ENCODE results near the gene CEP41. TPM values are rescaled to one million over a fixed set of nuclear protein-coding genes. Genes with fewer than 3 reads are reported as not detected.

Gene CEP41
- total RNA-seq, 1 donor = 9.8 TPM

DNA sequence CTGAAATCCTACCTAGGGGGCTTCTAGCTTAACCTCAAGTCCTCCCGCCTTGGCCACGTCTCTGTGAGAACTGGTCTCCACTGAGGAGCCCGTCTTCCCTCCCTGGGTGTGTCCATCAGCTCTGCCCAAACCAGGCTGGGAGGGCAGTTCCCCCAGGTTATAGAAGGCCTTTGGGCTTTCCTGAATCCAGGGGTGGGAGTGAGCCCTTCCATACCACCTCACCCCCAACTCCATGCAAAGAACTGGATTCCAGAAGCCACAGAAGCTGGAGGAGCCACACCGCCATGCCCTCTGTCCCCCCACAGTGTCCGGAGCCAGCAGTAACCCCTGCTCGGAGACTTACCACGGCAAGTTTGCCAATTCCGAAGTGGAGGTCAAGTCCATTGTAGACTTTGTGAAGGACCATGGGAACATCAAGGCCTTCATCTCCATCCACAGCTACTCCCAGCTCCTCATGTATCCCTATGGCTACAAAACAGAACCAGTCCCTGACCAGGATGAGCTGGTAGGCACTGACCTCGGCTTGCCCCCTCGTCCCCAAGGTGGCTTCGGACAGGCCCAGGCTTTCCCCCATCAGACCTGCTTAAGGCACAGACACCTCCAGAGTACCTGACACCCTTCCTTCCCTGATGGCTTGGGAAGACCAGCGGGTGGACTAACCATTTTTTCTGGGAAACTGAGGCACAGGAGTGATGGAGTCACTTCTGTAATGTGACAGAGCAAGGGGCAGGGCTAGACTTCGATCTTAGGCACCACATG is 55.8 kb downstream of the CEP41 start:
- peak; percentile 27 for DNase-seq (ENCODE audit: insufficient read length, low spot score, missing footprints)
- Histone ChIP-seq H3K27ac (ENCODE audit: low read depth, low read length) (no peak overlapping the region), H3K4me2 (ENCODE audit: insufficient read depth, low read length) (no peak overlapping the region), H3K27me3 (ENCODE audit: insufficient read depth, low read length) (no peaks in the 10 kb centered on the region), H3K36me3 (ENCODE audit: insufficient read depth, low read length) (no peaks in the 10 kb centered on the region), H3K4me3 (ENCODE audit: insufficient read depth, low read length) (no peak overlapping the region), H3K9me3 (ENCODE audit: low read depth, low read length) (no peaks in the 10 kb centered on the region), H3K4me1 (ENCODE audit: insufficient read depth, low read length) (peaks cover 9% of the 10 kb centered on the region), H4K20me1 (ENCODE audit: insufficient read depth, low read length) (no peaks in the 10 kb centered on the region), H2AFZ (ENCODE audit: low read length) (no peak overlapping the region), H3K79me2 (ENCODE audit: insufficient read depth, low read length) (no peaks in the 10 kb centered on the region)
- TF ChIP-seq, protein P1, sequence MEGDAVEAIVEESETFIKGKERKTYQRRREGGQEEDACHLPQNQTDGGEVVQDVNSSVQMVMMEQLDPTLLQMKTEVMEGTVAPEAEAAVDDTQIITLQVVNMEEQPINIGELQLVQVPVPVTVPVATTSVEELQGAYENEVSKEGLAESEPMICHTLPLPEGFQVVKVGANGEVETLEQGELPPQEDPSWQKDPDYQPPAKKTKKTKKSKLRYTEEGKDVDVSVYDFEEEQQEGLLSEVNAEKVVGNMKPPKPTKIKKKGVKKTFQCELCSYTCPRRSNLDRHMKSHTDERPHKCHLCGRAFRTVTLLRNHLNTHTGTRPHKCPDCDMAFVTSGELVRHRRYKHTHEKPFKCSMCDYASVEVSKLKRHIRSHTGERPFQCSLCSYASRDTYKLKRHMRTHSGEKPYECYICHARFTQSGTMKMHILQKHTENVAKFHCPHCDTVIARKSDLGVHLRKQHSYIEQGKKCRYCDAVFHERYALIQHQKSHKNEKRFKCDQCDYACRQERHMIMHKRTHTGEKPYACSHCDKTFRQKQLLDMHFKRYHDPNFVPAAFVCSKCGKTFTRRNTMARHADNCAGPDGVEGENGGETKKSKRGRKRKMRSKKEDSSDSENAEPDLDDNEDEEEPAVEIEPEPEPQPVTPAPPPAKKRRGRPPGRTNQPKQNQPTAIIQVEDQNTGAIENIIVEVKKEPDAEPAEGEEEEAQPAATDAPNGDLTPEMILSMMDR (IDR thresholded peaks at IDR 0.05; ENCODE audit: extremely low read depth, low read depth, low read length) = no peak

DNA sequence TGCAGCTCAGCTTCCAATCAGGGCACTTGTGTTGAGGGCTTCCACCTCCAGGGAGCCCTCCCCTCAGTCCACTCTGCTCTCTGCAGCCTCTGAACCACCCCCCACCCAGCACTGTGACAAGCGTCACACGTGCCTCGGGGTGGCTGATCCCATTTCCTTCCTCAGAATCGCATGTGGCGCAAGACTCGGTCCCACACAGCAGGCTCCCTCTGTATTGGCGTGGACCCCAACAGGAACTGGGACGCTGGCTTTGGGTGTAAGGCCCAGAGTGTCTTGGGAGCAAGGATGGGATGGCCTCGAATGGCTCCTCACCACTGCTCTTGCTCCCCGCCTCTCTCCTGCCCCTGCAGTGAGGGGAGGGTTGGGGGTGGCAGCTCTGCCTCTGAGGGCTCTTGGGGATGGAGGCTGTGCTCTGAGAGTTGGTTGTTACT is 56.4 kb downstream of the CEP41 start:
- TF ChIP-seq, protein P1 (IDR thresholded peaks at IDR 0.05; ENCODE audit: extremely low read depth, low read depth, low read length) = no peak
- Histone ChIP-seq H3K79me2 (ENCODE audit: insufficient read depth, low read length) (no peaks in the 10 kb centered on the region), H3K4me2 (ENCODE audit: insufficient read depth, low read length) (no peak overlapping the region), H3K4me3 (ENCODE audit: insufficient read depth, low read length) (no peak overlapping the region), H3K27ac (ENCODE audit: low read depth, low read length) (no peak overlapping the region), H3K27me3 (ENCODE audit: insufficient read depth, low read length) (no peaks in the 10 kb centered on the region), H4K20me1 (ENCODE audit: insufficient read depth, low read length) (no peaks in the 10 kb centered on the region), H3K4me1 (ENCODE audit: insufficient read depth, low read length) (peaks cover 9% of the 10 kb centered on the region), H3K36me3 (ENCODE audit: insufficient read depth, low read length) (no peaks in the 10 kb centered on the region), H3K9me3 (ENCODE audit: low read depth, low read length) (no peaks in the 10 kb centered on the region), H2AFZ (ENCODE audit: low read length) (no peak overlapping the region)
- no peak for DNase-seq (ENCODE audit: insufficient read length, low spot score, missing footprints)

- H3K36me3 ChIP-seq (ENCODE audit: insufficient read depth, low read length) = no peaks in the 10 kb centered on the region
- H3K27me3 ChIP-seq (ENCODE audit: insufficient read depth, low read length) = no peaks in the 10 kb centered on the region
- H3K27ac ChIP-seq (ENCODE audit: low read depth, low read length) = no peak overlapping the region
- H3K4me1 ChIP-seq (ENCODE audit: insufficient read depth, low read length) = peaks cover 9% of the 10 kb centered on the region
- TF ChIP-seq, protein P1 (IDR thresholded peaks at IDR 0.05; ENCODE audit: extremely low read depth, low read depth, low read length) = no peak
- DNase-seq (ENCODE audit: insufficient read length, low spot score, missing footprints) = peak; percentile 38
- no peaks in the 10 kb centered on the region for H3K9me3 ChIP-seq (ENCODE audit: low read depth, low read length)
- no peak overlapping the region for H2AFZ ChIP-seq (ENCODE audit: low read length)
- H3K79me2 ChIP-seq (ENCODE audit: insufficient read depth, low read length) = no peaks in the 10 kb centered on the region
- no peak overlapping the region for H3K4me2 ChIP-seq (ENCODE audit: insufficient read depth, low read length)
- H4K20me1 ChIP-seq (ENCODE audit: insufficient read depth, low read length) = no peaks in the 10 kb centered on the region
- no peak overlapping the region for H3K4me3 ChIP-seq (ENCODE audit: insufficient read depth, low read length)
Observed at GRCh38 chr7:130383187-130383980, 57.4 kb downstream of the CEP41 start.
